Type B pancreatic cell (in vitro differentiated cells): ENCODE data around the gene XYLT2. TPM values are rescaled to one million over a fixed set of nuclear protein-coding genes. Genes with fewer than 3 reads are reported as not detected.
A peak's percentile ranks its signal among the peaks of the same experiment; 100 is the strongest.
"Not testable (repeated sequence)": the region's sequence is repeated elsewhere in the genome, so short reads cannot be mapped to it uniquely, and the experiment has no call there.

Experiments used
- DNase-seq: peaks from one replicate; pipeline ENCODE4 v3.0.0; 2021; ENCODE audit warnings: mixed read lengths; ENCODE audit not compliant: unreplicated experiment; ENCODE audit errors: extremely low spot score
- H3K27ac Mint-ChIP-seq: 2 replicates; pipeline ENCODE4 v1.8.0; 2021; ENCODE audit warnings: mild to moderate bottlenecking, mixed read lengths
- H3K27me3 Mint-ChIP-seq: 2 replicates; pipeline ENCODE4 v1.8.0; 2021; ENCODE audit warnings: mixed read lengths
- H3K36me3 Mint-ChIP-seq: 2 replicates; pipeline ENCODE4 v1.8.0; 2021; ENCODE audit warnings: mixed read lengths
- H3K4me1 Mint-ChIP-seq: one replicate; pipeline ENCODE4 v1.8.0; 2021; ENCODE audit warnings: mixed read lengths; ENCODE audit not compliant: unreplicated experiment
- H3K4me3 Mint-ChIP-seq: 2 replicates; pipeline ENCODE4 v1.8.0; 2021; ENCODE audit warnings: mild to moderate bottlenecking, mixed read lengths
- H3K9me3 Mint-ChIP-seq: 2 replicates; pipeline ENCODE4 v1.8.0; 2021; ENCODE audit warnings: mixed read lengths
- CTCF ChIP-seq: fragments of 200-600 bp; sonication (generic); conservative IDR thresholded peaks from 2 replicates; pipeline ENCODE4 v1.5.0; 2021; ENCODE audit warnings: antibody characterized with exemption, mild to moderate bottlenecking
- total RNA-seq: library from RNA; stranded (reverse); gene quantifications from 2 replicates; pipeline ENCODE4 v1.2.1, GENCODE V29; 2021; ENCODE audit warnings: low replicate concordance

Gene XYLT2
- total RNA-seq, 1 donor from 2014 or later = 38.8 TPM

- Mint-ChIP-seq H3K27ac (peak overlapping the region; percentile 56), H3K27me3 (no peaks in the 10 kb centered on the region), H3K9me3 (no peaks in the 10 kb centered on the region), H3K36me3 (no peaks in the 10 kb centered on the region), H3K4me1 (peaks cover 6% of the 10 kb centered on the region), H3K4me3 (no peak overlapping the region)
- no peak for DNase-seq
- no peak for TF ChIP-seq CTCF
Measured at GRCh38 chr17:50316016-50316587, 29.8 kb upstream of the XYLT2 start.

GRCh38 chr17:50316660-50317059 is 29.3 kb upstream of the XYLT2 start:
- H3K9me3 Mint-ChIP-seq, H3K36me3 Mint-ChIP-seq, H3K4me3 Mint-ChIP-seq, H3K4me1 Mint-ChIP-seq, H3K27me3 Mint-ChIP-seq, H3K27ac Mint-ChIP-seq, DNase-seq: not testable (repeated sequence)

GRCh38 chr17:50317121-50317520 is 28.8 kb upstream of the XYLT2 start:
- no peak for DNase-seq
- Mint-ChIP-seq H3K4me1 (peaks cover 5% of the 10 kb centered on the region), H3K27me3 (no peaks in the 10 kb centered on the region)

GRCh38 chr17:50318501-50319285 is 27.2 kb upstream of the XYLT2 start:
- Mint-ChIP-seq H3K9me3 (no peaks in the 10 kb centered on the region), H3K4me1 (peaks cover 5% of the 10 kb centered on the region), H3K27ac (no peak overlapping the region), H3K4me3 (no peak overlapping the region), H3K36me3 (no peaks in the 10 kb centered on the region), H3K27me3 (no peaks in the 10 kb centered on the region)
- no peak for DNase-seq
- TF ChIP-seq CTCF = no peak

More at GRCh38 chr17:50317121-50317520, 28.8 kb upstream of the XYLT2 start:
- Mint-ChIP-seq H3K9me3 (no peaks in the 10 kb centered on the region), H3K36me3 (no peaks in the 10 kb centered on the region), H3K27ac (no peak overlapping the region), H3K4me3 (no peak overlapping the region)
- no peak for TF ChIP-seq CTCF

- Mint-ChIP-seq H3K4me1 (peaks cover 5% of the 10 kb centered on the region), H3K36me3 (no peaks in the 10 kb centered on the region), H3K27ac (no peak overlapping the region), H3K4me3 (no peak overlapping the region), H3K27me3 (no peaks in the 10 kb centered on the region), H3K9me3 (no peaks in the 10 kb centered on the region)
- TF ChIP-seq CTCF = no peak
- DNase-seq = no peak
Measured at GRCh38 chr17:50319306-50320004, 26.5 kb upstream of the XYLT2 start.

GRCh38 chr17:50322271-50322670 is 23.7 kb upstream of the XYLT2 start:
- Mint-ChIP-seq H3K9me3 (no peaks in the 10 kb centered on the region), H3K27me3 (peaks cover 3% of the 10 kb centered on the region), H3K36me3 (no peaks in the 10 kb centered on the region), H3K4me1 (peaks cover 13% of the 10 kb centered on the region), H3K27ac (no peak overlapping the region), H3K4me3 (no peak overlapping the region)
- no peak for DNase-seq
- TF ChIP-seq CTCF = no peak
